GM12878 (cell line): Measurements from ENCODE around the gene CCP110. TPM values are rescaled to one million over a fixed set of nuclear protein-coding genes. Genes with fewer than 3 reads are reported as not detected.

Source experiments
- ATAC-seq: fragments of 200-7000 bp; cut with Tn5 transposase; 3 replicates; pipeline ENCODE4 v1.9.1; 2020; ENCODE audit warnings: mild to moderate bottlenecking, moderate library complexity
- BruUV-seq: library from RNA; stranded (reverse); fragments of 400-500 nt; replicated peaks from 2 replicates; lab custom pipeline; 2021; lab: Mats Ljungman, UMichigan
- CTCF ChIA-PET: fragments of 300-600 bp; sonication (Branson Sonifier 250); formaldehyde crosslinking; extraction: SDS; loops from one replicate; lab custom pipeline; 2021; ENCODE audit warnings: inconsistent platforms; lab: Yijun Ruan, JAX
- POLR2A ChIA-PET: fragments of 350-600 bp; formaldehyde crosslinking; extraction: SDS; loops from one replicate; lab custom pipeline; 2021; ENCODE audit warnings: inconsistent platforms; lab: Charles Lee
- RAD21 ChIA-PET: fragments of 300-600 bp; sonication (Branson Sonifier 250); formaldehyde crosslinking; loops from one replicate; lab custom pipeline; 2023; ENCODE audit warnings: antibody characterized with exemption; ENCODE audit not compliant: unreplicated experiment; lab: Charles Lee
- SMC1A ChIA-PET: fragments of 300-600 bp; sonication (Branson Sonifier 250); formaldehyde crosslinking; loops from one replicate; lab custom pipeline; 2023; ENCODE audit not compliant: unreplicated experiment, uncharacterized antibody; lab: Charles Lee
- DNase-seq: peaks from one replicate; pipeline ENCODE4 v3.0.0-alpha.2; 2011; ENCODE audit warnings: low read depth, low spot score
- FAIRE-seq: peaks from 3 replicates; lab custom pipeline; 2011; peaks lifted over from hg19 to GRCh38; lab: Jason Lieb, UNC
- H2AFZ ChIP-seq: 2 replicates; pipeline ENCODE4 v1.6.0; 2011; ENCODE audit warnings: low read depth, low read length, control low read depth; ENCODE audit not compliant: control insufficient read depth
- H3K27ac ChIP-seq: 2 replicates; pipeline ENCODE4 v1.5.1; 2011; ENCODE audit warnings: control low read depth; ENCODE audit not compliant: control insufficient read depth, insufficient read depth
- H3K27me3 ChIP-seq, 2 experiments: replicated peaks in 1 of 2; 2 replicates each; pipeline versions ENCODE4 v1.6.0 to v1.6.1; 2011; ENCODE audit warnings: low read length in 1 of 2; ENCODE audit not compliant: control insufficient read depth in 2 of 2, insufficient read depth in 2 of 2
- H3K36me3 ChIP-seq, 2 experiments: 2 replicates each; pipeline ENCODE4 v1.5.1; 2011; ENCODE audit warnings: low read length in 1 of 2; ENCODE audit not compliant: control insufficient read depth in 2 of 2, insufficient read depth in 2 of 2
- H3K4me1 ChIP-seq: 2 replicates; pipeline ENCODE4 v1.6.1; 2011; ENCODE audit warnings: mild to moderate bottlenecking, low read length, moderate library complexity, mixed read lengths; ENCODE audit not compliant: control insufficient read depth, insufficient read depth
- H3K4me2 ChIP-seq: 2 replicates; pipeline ENCODE4 v1.6.0; 2011; ENCODE audit warnings: control low read depth; ENCODE audit not compliant: control insufficient read depth, insufficient read depth
- H3K4me3 ChIP-seq: fragments of 200-600 bp; sonication (generic); 2 replicates; pipeline ENCODE4 v1.5.1; 2016
- H3K79me2 ChIP-seq: 2 replicates; pipeline ENCODE4 v1.6.0; 2011; ENCODE audit warnings: low read length; ENCODE audit not compliant: control insufficient read depth, insufficient read depth
- H3K9ac ChIP-seq: 2 replicates; pipeline ENCODE4 v1.8.0; 2011; ENCODE audit warnings: low read length, control low read depth, mixed read lengths; ENCODE audit not compliant: control insufficient read depth, insufficient read depth
- H3K9me3 ChIP-seq: replicated peaks from 3 replicates; pipeline ENCODE4 v1.5.1; 2011; ENCODE audit warnings: mild to moderate bottlenecking, low read length; ENCODE audit not compliant: control insufficient read depth, insufficient read depth
- H4K20me1 ChIP-seq: 2 replicates; pipeline ENCODE4 v1.6.0; 2011; ENCODE audit not compliant: control insufficient read depth, insufficient read depth
- CBX5 ChIP-seq: sonication (generic); IDR thresholded peaks from 2 replicates; pipeline ENCODE4 v1.6.1; 2016; ENCODE audit warnings: low read depth, moderate library complexity, mild to moderate bottlenecking, inconsistent platforms
- CEBPZ ChIP-seq: fragments of 150-350 bp; IDR thresholded peaks from 2 replicates; pipeline ENCODE4 v1.6.1; 2016; ENCODE audit warnings: low read depth, low read length
- EP300 ChIP-seq, 2 experiments: fragments of 150-350 bp in 1 of 2; IDR thresholded peaks; 2 replicates each; pipeline ENCODE4 v1.6.1; 2011 to 2012; ENCODE audit warnings: low read depth in 2 of 2, low read length in 2 of 2, borderline replicate concordance in 1 of 2, improper control_type of control experiment in 1 of 2, inconsistent platforms in 1 of 2; ENCODE audit not compliant: control insufficient read depth in 1 of 2
- FOXK2 ChIP-seq: fragments of 450-650 bp; IDR thresholded peaks from 2 replicates; pipeline ENCODE4 v1.6.1; 2017; ENCODE audit warnings: mild to moderate bottlenecking, moderate library complexity
- HDGF ChIP-seq: fragments of 450-650 bp; IDR thresholded peaks from 2 replicates; pipeline ENCODE4 v1.6.1; 2016; ENCODE audit warnings: antibody characterized with exemption
- IKZF1 ChIP-seq: fragments of 450-650 bp; conservative IDR thresholded peaks from 2 replicates; pipeline ENCODE4 v1.6.1; 2017; ENCODE audit warnings: antibody characterized with exemption, mild to moderate bottlenecking
- IKZF2 ChIP-seq, 2 experiments: fragments of 450-650 bp; IDR thresholded peaks; 2 replicates each; pipeline ENCODE4 v1.6.1; 2017; ENCODE audit warnings: mild to moderate bottlenecking in 2 of 2, moderate library complexity in 2 of 2
- MLLT1 ChIP-seq: fragments of 450-650 bp; IDR thresholded peaks from 2 replicates; pipeline ENCODE4 v1.6.1; 2016; ENCODE audit warnings: mild to moderate bottlenecking
- MYB ChIP-seq: fragments of 150-350 bp; IDR thresholded peaks from 2 replicates; pipeline ENCODE4 v1.6.1; 2014; ENCODE audit warnings: mild to moderate bottlenecking, low read depth, low read length, borderline replicate concordance
- SPI1 ChIP-seq: IDR thresholded peaks from 2 replicates; pipeline ENCODE4 v1.6.1; 2011; ENCODE audit warnings: low read depth, mild to moderate bottlenecking, low read length, moderate library complexity, borderline replicate concordance; ENCODE audit not compliant: insufficient read depth
- SUZ12 ChIP-seq: fragments of 200-600 bp; sonication (generic); IDR thresholded peaks from one replicate; pipeline ENCODE4 v1.6.1; 2018; ENCODE audit warnings: antibody characterized with exemption, mild to moderate bottlenecking; ENCODE audit not compliant: unreplicated experiment
- ZNF274 ChIP-seq: IDR thresholded peaks from one replicate; pipeline ENCODE4 v1.8.0; 2011; ENCODE audit not compliant: insufficient read length, insufficient read depth
- ZZZ3 ChIP-seq: IDR thresholded peaks from 2 replicates; pipeline ENCODE4 v1.6.1; 2011; ENCODE audit warnings: low read depth; ENCODE audit not compliant: control insufficient read depth, insufficient read length
- WGBS: methylation state at CpG from one replicate; pipeline ENCODE4 v1.1.6; 2016; ENCODE audit warnings: low lambda C conversion rate; ENCODE audit not compliant: insufficient replicate concordance, insufficient coverage; ENCODE audit errors: missing lambda C conversion rate; 5-methylcytosine and 5-hydroxymethylcytosine counted together
- in situ Hi-C: fragments of 300-500 bp; cut with MboI; formaldehyde crosslinking; loops from 9 replicates; pipeline ENCODE4 v1.14.3; 2018; ENCODE audit warnings: mixed read lengths
- intact Hi-C: fragments of 100-400 bp; cut with micrococcal nuclease; formaldehyde crosslinking; loops from one replicate; pipeline ENCODE4 v1.14.2; 2022; ENCODE audit not compliant: unreplicated experiment
- polyA plus RNA-seq, 11 experiments: library from polyadenylated mRNA; depleted of rRNA in 4 of 11; unstranded in 6 of 11; stranded (reverse) in 5 of 11; fragments of >200 nt; fragmentation: Nextera tagmentation in 4 of 11; fragmentation: Illumina TruSeq in 1 of 11; extraction: Ambion mirVana in 4 of 11; extraction: Trizol in 1 of 11; gene quantifications; 1 replicate in 1 of 11; 2 replicates in 10 of 11; pipeline versions ENCODE4 v1.2.1 to v1.2.3, GENCODE V29; 2011 to 2016; ENCODE audit warnings: inconsistent platforms in 2 of 11, missing spikeins in 2 of 11, low read depth in 1 of 11
- total RNA-seq, 4 experiments: library from RNA; depleted of rRNA in 3 of 4; stranded (reverse); fragments of >200 nt in 3 of 4; fragmentation: Illumina TruSeq in 1 of 4; extraction: Trizol in 1 of 4; gene quantifications; 2 replicates each; pipeline versions ENCODE4 v1.2.1 to v1.2.3, GENCODE V29; 2013 to 2021
- TF ChIP-seq, protein P1 (sequence below): IDR thresholded peaks from 2 replicates; pipeline ENCODE4 v1.6.1; 2012; ENCODE audit warnings: low read depth, low read length, improper control_type of control experiment

Gene CCP110
- total and polyA plus RNA-seq, 10 of the 15 experiments (the other 5 are each of a cell fraction or from before 2014, with no cell fraction given): 6.4 to 38.1 (median 26.7) TPM

- peak overlapping the region; percentile 10; the same call in 1 of the 2 replicates for H3K4me3 ChIP-seq
- no peaks in the 10 kb centered on the region for H3K27me3 ChIP-seq
- peaks cover 0 to 10% of the 10 kb centered on the region in 2 experiments; a peak in 2 of 4 replicates for H3K36me3 ChIP-seq
- H3K4me1 ChIP-seq: peaks cover 7% of the 10 kb centered on the region
- H3K4me2 ChIP-seq: peak overlapping the region; percentile 62
- H4K20me1 ChIP-seq: no peaks in the 10 kb centered on the region
- ChIA-PET POLR2A (interaction anchor here (0.6 kb wide), 1 partner anchor 426 kb away, joined by 5 read pairs; no protein-coding TSS in a partner anchor), RAD21 (interaction anchor here (1.7 to 2.5 kb wide), 2 partner anchors 15 to 38 kb away, joined by 4 to 7 read pairs; partner anchors contain the start of gene VPS35L), SMC1A (interaction anchor here (0.9 to 1.7 kb wide), 4 partner anchors 9 to 129 kb away, joined by 3 to 5 read pairs (median 4); no protein-coding TSS in a partner anchor)
- in situ Hi-C loops: no loop called here
- ATAC-seq (peak; percentile 26), DNase-seq (no peak), FAIRE-seq (no peak)
- 0 out of 3 replicates have a peak, but pooled peaks cover 2% of the 10 kb centered on the region for H3K9me3 ChIP-seq
- H2AFZ ChIP-seq: no peak overlapping the region
- no peak overlapping the region for H3K9ac ChIP-seq
- WGBS: 66% methylated on average over 7 of the region's 8 CpGs
- intact Hi-C loops: no loop called here
- no peak overlapping the region for H3K27ac ChIP-seq
- TF ChIP-seq FOXK2 (0 out of 2 replicates have a peak, but pooled peaks have one; percentile 17), ZNF274 (no peak), MYB (no peak), IKZF1 (no peak), IKZF2 (IDR thresholded peaks at IDR 0.05) (0 out of 4 replicates have a peak, but pooled peaks of 1 of the 2 experiments have one; percentile 23), SPI1 (no peak), MLLT1 (no peak), HDGF (no peak), CEBPZ (no peak), EP300 (IDR thresholded peaks at IDR 0.05; ENCODE audit: borderline replicate concordance in 1 of 2, control insufficient read depth in 1 of 2, low read depth in 2 of 2, low read length in 2 of 2) (no peak), CBX5 (no peak), SUZ12 (no peak), ZZZ3 (no peak)
- TF ChIP-seq, protein P1, sequence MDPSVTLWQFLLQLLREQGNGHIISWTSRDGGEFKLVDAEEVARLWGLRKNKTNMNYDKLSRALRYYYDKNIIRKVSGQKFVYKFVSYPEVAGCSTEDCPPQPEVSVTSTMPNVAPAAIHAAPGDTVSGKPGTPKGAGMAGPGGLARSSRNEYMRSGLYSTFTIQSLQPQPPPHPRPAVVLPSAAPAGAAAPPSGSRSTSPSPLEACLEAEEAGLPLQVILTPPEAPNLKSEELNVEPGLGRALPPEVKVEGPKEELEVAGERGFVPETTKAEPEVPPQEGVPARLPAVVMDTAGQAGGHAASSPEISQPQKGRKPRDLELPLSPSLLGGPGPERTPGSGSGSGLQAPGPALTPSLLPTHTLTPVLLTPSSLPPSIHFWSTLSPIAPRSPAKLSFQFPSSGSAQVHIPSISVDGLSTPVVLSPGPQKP: no peak
- TF ChIP-seq, all 136 proteins: peak for 2
- CTCF ChIA-PET: interaction anchor here (1.6 to 4.5 kb wide), 4 partner anchors 11 to 128 kb away, joined by 4 to 23 read pairs (median 14); no protein-coding TSS in a partner anchor
- no TSS peak for BruUV-seq
- peaks cover 39% of the 10 kb centered on the region for H3K79me2 ChIP-seq
These were observed 6.2 kb upstream of the CCP110 start for GRCh38 chr16:19517424-19518089.
